ENCODE data around the gene KANSL1. TPM values are rescaled to one million over a fixed set of nuclear protein-coding genes. Genes with fewer than 3 reads are reported as not detected.

Gene KANSL1
- total RNA-seq, 4 donors from 2014 or later: 80.3 to 201 (median 146) TPM

- DNase-seq: no peak
- Histone ChIP-seq H3K4me1 (peaks cover 30 to 79% (median 53%) of the 10 kb centered on the region in 4 donors), H3K27ac (no peak overlapping the region), H3K36me3 (no peaks in the 10 kb centered on the region), H3K27me3 (no peaks in the 10 kb centered on the region), H3K4me3 (no peak overlapping the region), H3K9me3 (no peaks in the 10 kb centered on the region)
- in situ Hi-C loops (cut with MboI; ENCODE audit: low pct_ligation_motif_present in 1 of 4, low pct_unique_long_range_greater_than_20kb in 1 of 4, low sequenced_read_pairs in 3 of 4): no loop called here
- intact Hi-C loops (cut with DNase I; ENCODE audit: low total_unique reads): no loop called here
- TF ChIP-seq POLR2AphosphoS5 (IDR thresholded peaks at IDR 0.05): no peak
- TF ChIP-seq POLR2A (IDR thresholded peaks at IDR 0.05): no peak
- no peak for TF ChIP-seq EP300 (IDR thresholded peaks at IDR 0.05; ENCODE audit: low read depth)
- TF ChIP-seq, protein P1, sequence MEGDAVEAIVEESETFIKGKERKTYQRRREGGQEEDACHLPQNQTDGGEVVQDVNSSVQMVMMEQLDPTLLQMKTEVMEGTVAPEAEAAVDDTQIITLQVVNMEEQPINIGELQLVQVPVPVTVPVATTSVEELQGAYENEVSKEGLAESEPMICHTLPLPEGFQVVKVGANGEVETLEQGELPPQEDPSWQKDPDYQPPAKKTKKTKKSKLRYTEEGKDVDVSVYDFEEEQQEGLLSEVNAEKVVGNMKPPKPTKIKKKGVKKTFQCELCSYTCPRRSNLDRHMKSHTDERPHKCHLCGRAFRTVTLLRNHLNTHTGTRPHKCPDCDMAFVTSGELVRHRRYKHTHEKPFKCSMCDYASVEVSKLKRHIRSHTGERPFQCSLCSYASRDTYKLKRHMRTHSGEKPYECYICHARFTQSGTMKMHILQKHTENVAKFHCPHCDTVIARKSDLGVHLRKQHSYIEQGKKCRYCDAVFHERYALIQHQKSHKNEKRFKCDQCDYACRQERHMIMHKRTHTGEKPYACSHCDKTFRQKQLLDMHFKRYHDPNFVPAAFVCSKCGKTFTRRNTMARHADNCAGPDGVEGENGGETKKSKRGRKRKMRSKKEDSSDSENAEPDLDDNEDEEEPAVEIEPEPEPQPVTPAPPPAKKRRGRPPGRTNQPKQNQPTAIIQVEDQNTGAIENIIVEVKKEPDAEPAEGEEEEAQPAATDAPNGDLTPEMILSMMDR (IDR thresholded peaks at IDR 0.05): no peak
These were observed 41.5 kb downstream of the KANSL1 start for GRCh38 chr17:46151762-46152161.

DNA sequence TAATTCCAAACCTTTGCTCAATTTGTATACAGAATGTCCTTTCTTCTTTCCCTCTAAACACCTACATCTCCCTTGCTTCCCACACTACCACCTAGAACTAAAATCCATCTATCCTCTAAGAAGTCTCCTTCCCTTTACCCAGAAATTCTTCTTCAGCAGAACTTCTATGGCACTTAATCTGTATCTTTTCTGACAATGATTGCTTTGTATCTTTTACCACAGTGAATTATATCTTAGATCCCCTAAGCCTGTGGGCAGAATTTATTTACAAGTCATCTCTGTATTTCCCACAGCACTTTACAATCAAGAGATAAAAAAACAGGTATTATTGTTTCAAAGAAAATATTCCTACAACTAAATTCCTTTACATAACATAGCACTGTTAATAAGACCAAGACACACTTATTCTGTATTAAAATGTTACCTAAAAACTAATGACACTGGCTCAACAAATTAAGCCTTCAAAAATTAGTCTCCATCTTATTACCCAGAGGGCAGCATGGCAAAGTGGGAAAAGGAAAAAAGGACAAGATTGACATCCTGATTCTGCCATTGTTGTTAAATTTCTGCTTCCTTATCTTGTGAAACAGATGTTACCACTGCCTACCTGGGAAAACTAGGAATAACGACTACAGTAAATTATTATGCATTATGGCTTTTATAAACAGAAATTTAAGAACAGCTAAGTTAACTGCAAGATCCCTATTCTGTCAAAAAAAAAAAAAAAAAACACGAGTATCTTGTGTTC is 42.8 kb downstream of the KANSL1 start:
- intact Hi-C loops (cut with DNase I; ENCODE audit: low total_unique reads): no loop called here
- no peak for DNase-seq
- H3K27ac ChIP-seq: no peak overlapping the region
- H3K27me3 ChIP-seq: no peaks in the 10 kb centered on the region
- H3K36me3 ChIP-seq: no peaks in the 10 kb centered on the region
- H3K4me3 ChIP-seq: no peak overlapping the region
- H3K9me3 ChIP-seq: no peaks in the 10 kb centered on the region
- TF ChIP-seq POLR2A (IDR thresholded peaks at IDR 0.05) (no peak), EP300 (IDR thresholded peaks at IDR 0.05; ENCODE audit: low read depth) (no peak), POLR2AphosphoS5 (IDR thresholded peaks at IDR 0.05) (no peak)
- TF ChIP-seq, protein P1 (IDR thresholded peaks at IDR 0.05): no peak
- 23 to 33% methylated on average over 2 of the region's 2 CpGs for WGBS, 2 donors (ENCODE audit: low coverage in 1 of 2)
- peaks cover 24 to 72% (median 46%) of the 10 kb centered on the region in 4 donors for H3K4me1 ChIP-seq
- in situ Hi-C loops (cut with MboI; ENCODE audit: low pct_ligation_motif_present in 1 of 4, low pct_unique_long_range_greater_than_20kb in 1 of 4, low sequenced_read_pairs in 3 of 4): no loop called here

- no peak for DNase-seq
- intact Hi-C loops (cut with DNase I; ENCODE audit: low total_unique reads): no loop called here
- no peaks in the 10 kb centered on the region for H3K27me3 ChIP-seq
- 65 to 72% methylated on average over 4 of the region's 4 CpGs for WGBS, 2 donors (ENCODE audit: low coverage in 1 of 2)
- no peak overlapping the region for H3K27ac ChIP-seq
- in situ Hi-C loops (cut with MboI; ENCODE audit: low pct_ligation_motif_present in 1 of 4, low pct_unique_long_range_greater_than_20kb in 1 of 4, low sequenced_read_pairs in 3 of 4): no loop called here
- H3K4me3 ChIP-seq: no peak overlapping the region
- no peaks in the 10 kb centered on the region for H3K9me3 ChIP-seq
- peaks cover 23 to 69% (median 40%) of the 10 kb centered on the region in 4 donors for H3K4me1 ChIP-seq
- H3K36me3 ChIP-seq: no peaks in the 10 kb centered on the region
- TF ChIP-seq POLR2A (IDR thresholded peaks at IDR 0.05) (no peak), POLR2AphosphoS5 (IDR thresholded peaks at IDR 0.05) (no peak), EP300 (IDR thresholded peaks at IDR 0.05; ENCODE audit: low read depth) (no peak)
- TF ChIP-seq, protein P1 (IDR thresholded peaks at IDR 0.05): no peak
These were observed 45.0 kb downstream of the KANSL1 start for GRCh38 chr17:46148247-46148646.

DNA sequence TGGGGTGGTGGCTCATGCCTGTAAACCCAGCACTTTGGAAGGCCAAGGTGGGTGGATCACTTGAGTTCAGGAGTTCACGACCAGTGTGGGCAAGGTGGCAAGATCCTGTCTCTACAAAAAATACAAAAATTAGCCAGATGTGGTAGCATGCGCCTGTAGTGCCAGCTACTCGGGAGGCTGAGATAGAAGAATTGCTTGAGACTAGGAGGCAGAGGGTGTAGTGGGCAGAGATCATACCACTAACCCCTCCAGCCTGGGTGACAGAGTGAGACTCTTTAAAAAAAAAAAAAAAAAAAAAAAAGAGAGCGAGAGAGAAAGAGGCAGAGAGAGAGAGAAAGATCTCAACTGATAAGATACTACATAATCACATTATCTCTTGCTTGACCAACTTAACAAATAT is 45.9 kb downstream of the KANSL1 start:
- in situ Hi-C loops (cut with MboI; ENCODE audit: low pct_ligation_motif_present in 1 of 4, low pct_unique_long_range_greater_than_20kb in 1 of 4, low sequenced_read_pairs in 3 of 4): no loop called here
- DNase-seq: no peak
- TF ChIP-seq, protein P1 (IDR thresholded peaks at IDR 0.05): no peak
- TF ChIP-seq POLR2AphosphoS5 (IDR thresholded peaks at IDR 0.05) (no peak), POLR2A (IDR thresholded peaks at IDR 0.05) (no peak), EP300 (IDR thresholded peaks at IDR 0.05; ENCODE audit: low read depth) (no peak)
- intact Hi-C loops (cut with DNase I; ENCODE audit: low total_unique reads): no loop called here
- Histone ChIP-seq H3K4me3 (no peak overlapping the region), H3K36me3 (no peaks in the 10 kb centered on the region), H3K9me3 (no peaks in the 10 kb centered on the region), H3K27me3 (no peaks in the 10 kb centered on the region), H3K4me1 (peaks cover 14 to 69% (median 31%) of the 10 kb centered on the region in 4 donors), H3K27ac (no peak overlapping the region)
- WGBS, 2 donors (ENCODE audit: low coverage in 1 of 2): 93 to 94% methylated on average over 4 of the region's 4 CpGs

Measured in transverse colon (tissue), 4 donors.